Sigmoid colon (tissue), 4 donors: ENCODE results near the gene ABCB6.
"Not testable (repeated sequence)": the region's sequence is repeated elsewhere in the genome, so short reads cannot be mapped to it uniquely, and the experiment has no call there.

Source experiments
- CTCF ChIP-seq, 4 experiments: fragments of 450-650 bp in 3 of 4; fragments of 200-600 bp in 1 of 4; IDR thresholded peaks; one replicate each; pipeline ENCODE4 v1.5.1; 2016 to 2019; ENCODE audit warnings: antibody characterized with exemption in 4 of 4, mild to moderate bottlenecking in 3 of 4, moderate library complexity in 2 of 4
- EP300 ChIP-seq, 4 donors: sonication (generic); formaldehyde crosslinking; IDR thresholded peaks; one replicate each; pipeline ENCODE4 v1.6.1; 2017; ENCODE audit warnings: antibody characterized with exemption in 4 of 4
- POLR2A ChIP-seq, 2 donors: fragments of 450-650 bp; IDR thresholded peaks; one replicate each; pipeline ENCODE4 v1.6.1; 2016; ENCODE audit warnings: antibody characterized with exemption in 2 of 2, mild to moderate bottlenecking in 2 of 2, moderate library complexity in 2 of 2
- POLR2AphosphoS5 ChIP-seq, 4 donors: sonication (generic); formaldehyde crosslinking; IDR thresholded peaks; one replicate each; pipeline ENCODE4 v1.6.1; 2017; ENCODE audit warnings: antibody characterized with exemption in 4 of 4

DNA sequence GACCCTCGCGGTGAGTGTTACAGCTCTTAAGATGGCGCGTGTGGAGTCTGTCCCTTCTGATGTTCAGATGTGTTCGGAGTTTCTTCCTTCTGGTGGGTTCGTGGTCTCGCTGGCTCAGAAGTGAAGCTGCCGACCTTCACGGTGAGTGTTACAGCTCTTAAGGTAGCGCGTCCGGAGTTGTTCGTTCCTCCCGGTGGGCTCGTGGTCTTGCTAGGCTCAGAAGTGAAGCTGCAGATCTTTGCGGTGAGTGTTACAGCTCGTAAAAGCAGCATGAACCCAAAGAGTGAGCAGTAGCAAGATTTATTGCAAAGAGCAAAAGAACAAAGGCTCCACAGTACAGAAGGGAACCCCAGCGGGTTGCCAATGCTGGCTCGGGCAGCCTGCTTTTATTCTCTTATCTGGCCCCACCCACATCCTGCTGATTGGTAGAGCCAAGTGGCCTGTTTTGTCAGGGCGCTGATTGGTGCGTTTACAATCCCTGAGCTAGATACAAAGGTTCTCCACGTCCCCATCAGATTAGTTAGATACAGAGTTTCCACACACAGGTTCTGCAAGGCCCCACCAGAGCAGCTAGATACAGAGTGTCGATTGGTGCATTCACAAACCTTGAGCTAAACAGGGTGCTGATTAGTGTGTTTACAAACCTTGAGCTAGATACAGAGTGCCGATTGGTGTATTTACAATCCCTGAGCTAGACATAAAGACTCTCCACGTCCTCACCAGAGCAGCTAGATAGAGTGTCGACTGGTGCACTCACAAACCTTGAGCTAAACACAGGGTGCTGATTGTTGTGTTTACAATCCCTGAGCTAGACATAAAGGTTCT is 18.0 kb downstream of the ABCB6 start:
- TF ChIP-seq POLR2A, CTCF, POLR2AphosphoS5, EP300 (IDR thresholded peaks at IDR 0.05): not testable (repeated sequence)
